NCI-H187 treated with DMSO at 0.1 percent for 48 hours (cell line): ENCODE results near the gene AMT.

Source experiments
- DNase-seq: peaks from one replicate; lab custom pipeline; 2025; lab: John Stamatoyannopoulos, UW

The AMT gene

GRCh38 chr3:49388289-49388820 lies 33.9 kb downstream of the AMT start:
- no peak for DNase-seq

- DNase-seq = no peak
Observed at GRCh38 chr3:49387721-49388120, 34.6 kb downstream of the AMT start.

GRCh38 chr3:49386056-49386756 lies 36.1 kb downstream of the AMT start:
- DNase-seq = no peak

GRCh38 chr3:49385617-49386016 lies 36.7 kb downstream of the AMT start:
- no peak for DNase-seq

GRCh38 chr3:49383387-49383786 lies 38.9 kb downstream of the AMT start:
- no peak for DNase-seq

GRCh38 chr3:49378249-49378895 lies 43.9 kb downstream of the AMT start:
- DNase-seq = no peak

GRCh38 chr3:49377483-49377882 lies 44.8 kb downstream of the AMT start:
- DNase-seq = no peak

GRCh38 chr3:49371946-49372345 lies 50.3 kb downstream of the AMT start:
- DNase-seq = no peak

GRCh38 chr3:49370585-49371290 lies 51.5 kb downstream of the AMT start:
- DNase-seq = no peak
